ENCODE results near the gene TBCA. TPM values are rescaled to one million over a fixed set of nuclear protein-coding genes. Genes with fewer than 3 reads are reported as not detected.

Gene TBCA
- total RNA-seq, 1 experiment from 2014 or later, result 330 TPM

DNA sequence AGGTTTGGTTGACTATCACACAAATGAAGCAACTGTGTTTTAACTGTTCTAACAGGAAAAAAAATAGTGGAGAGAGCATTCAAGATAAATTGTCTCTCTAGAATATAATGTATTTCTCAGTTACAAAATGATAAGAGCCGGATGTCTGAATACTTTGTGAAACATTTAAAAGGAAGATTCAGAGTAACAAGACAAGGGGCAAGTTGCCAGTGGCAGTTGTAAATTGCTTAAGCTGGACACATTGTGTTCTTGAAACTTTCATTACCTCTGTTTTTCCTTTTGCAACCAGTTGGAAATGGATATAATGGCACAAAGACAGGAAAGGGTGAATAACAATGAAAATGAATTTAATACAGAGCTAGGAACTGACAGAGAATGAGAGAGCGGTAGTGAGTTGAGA is 15.2 kb upstream of the TBCA start:
- H2AK5ac ChIP-seq (ENCODE audit: insufficient read length, low read length), result no peak overlapping the region
- no peak overlapping the region for H2BK20ac ChIP-seq (ENCODE audit: low read depth, low read length, poor library complexity, severe bottlenecking)
- peaks cover 6 to 9% (median 7%) of the 10 kb centered on the region in 3 experiments; a peak in 6 of 7 replicates for H3K36me3 Mint-ChIP-seq (ENCODE audit: insufficient read depth in 1 of 3, low read depth in 3 of 3)
- 100% methylated on average over 1 of the region's 2 CpGs for WGBS (ENCODE audit: extremely low coverage, insufficient read length, low lambda C conversion rate)
- H2AFZ ChIP-seq (ENCODE audit: low read length), result no peak overlapping the region
- H4K5ac ChIP-seq (ENCODE audit: insufficient read length, low read depth, low read length), result no peak overlapping the region
- H3K4me2 ChIP-seq (ENCODE audit: insufficient read depth, insufficient read length, low read length), result no peak overlapping the region
- H3K9me3 ChIP-seq (ENCODE audit: control insufficient read depth, low read depth, low read length), result no peaks in the 10 kb centered on the region
- no peak overlapping the region for H3K56ac ChIP-seq (ENCODE audit: insufficient read length, low read depth, low read length)
- no peak for DNase-seq
- no peak overlapping the region for H4K91ac ChIP-seq (ENCODE audit: insufficient read length, low read depth, low read length)
- H3K27ac ChIP-seq (ENCODE audit: insufficient read length, low read depth, low read length), result no peak overlapping the region
- H3K27ac Mint-ChIP-seq, result no peak overlapping the region
- peaks cover 8% of the 10 kb centered on the region in 2 experiments for H3K9me3 Mint-ChIP-seq
- no peak overlapping the region for H3K4me3 Mint-ChIP-seq
- no peak overlapping the region for H3K18ac ChIP-seq (ENCODE audit: insufficient read length, low read depth, low read length)
- H3T11ph ChIP-seq (ENCODE audit: low read length), result no peak overlapping the region
- no peak overlapping the region for H2BK5ac ChIP-seq (ENCODE audit: insufficient read length, low read length)
- no peak for TF ChIP-seq CTCF (conservative IDR thresholded peaks at IDR 0.05)
- H3K14ac ChIP-seq (ENCODE audit: insufficient read depth, low read length), result no peak overlapping the region
- H3K27me3 Mint-ChIP-seq (ENCODE audit: low read depth), result no peaks in the 10 kb centered on the region
- H3K27me3 ChIP-seq (ENCODE audit: insufficient read depth, low read length), result no peaks in the 10 kb centered on the region
- no peak overlapping the region for H4K8ac ChIP-seq (replicated peaks; ENCODE audit: insufficient read length, low read depth, low read length)
- H3K4me1 ChIP-seq (ENCODE audit: insufficient read depth, low read length), result no peaks in the 10 kb centered on the region
- H3K4ac ChIP-seq (ENCODE audit: low read depth, low read length), result no peak overlapping the region
- H2BK12ac ChIP-seq (ENCODE audit: insufficient read length, low read depth, low read length), result no peak overlapping the region
- H3K23me2 ChIP-seq (ENCODE audit: insufficient read length, low read depth, low read length, poor library complexity, severe bottlenecking), result no peaks in the 10 kb centered on the region
- H2BK120ac ChIP-seq (ENCODE audit: low read depth, low read length, poor library complexity, severe bottlenecking), result no peak overlapping the region
- H3K4me1 Mint-ChIP-seq, result peaks cover 7 to 8% of the 10 kb centered on the region in 2 experiments
- no peak overlapping the region for H3K9ac ChIP-seq (ENCODE audit: extremely low read depth, insufficient read length, low read length)
- H2BK15ac ChIP-seq (ENCODE audit: low read depth, low read length), result no peak overlapping the region
- H3K23ac ChIP-seq (ENCODE audit: insufficient read length, low read depth, low read length), result no peak overlapping the region
- H4K20me1 ChIP-seq (ENCODE audit: control insufficient read depth, insufficient read depth, insufficient read length), result no peaks in the 10 kb centered on the region
- H3K79me2 ChIP-seq (ENCODE audit: insufficient read depth, low read length), result no peaks in the 10 kb centered on the region
- no peaks in the 10 kb centered on the region for H3K79me1 ChIP-seq (ENCODE audit: insufficient read depth, low read depth, low read length, poor library complexity, severe bottlenecking)

Measured in H9 (cell line).